Measurements from ENCODE around the gene C11orf98. TPM values are rescaled to one million over a fixed set of nuclear protein-coding genes. Genes with fewer than 3 reads are reported as not detected.

The C11orf98 gene
- total RNA-seq, result 10 to 100 TPM; 86.0 to 93.9 TPM

GRCh38 chr11:62665075-62665598, at the start of gene C11orf98, which contains the start of gene CSKMT:
Gene C11orf98, minus strand, starts transcription at chr11:62665210. Its CDS starts 41 bp downstream, at chr11:62665169.
Gene CSKMT, plus strand, starts transcription at chr11:62665312. Its CDS starts 568 bp downstream, at chr11:62665880.
- H3K4me1 Mint-ChIP-seq, result peaks cover 41% of the 10 kb centered on the region
- H3K4me3 Mint-ChIP-seq, result peak within 1 kb of the TSS; percentile 98
- peak; percentile 96 for DNase-seq
- H3K27me3 Mint-ChIP-seq, result no peaks in the 10 kb centered on the region
- CTCF ChIA-PET, result interaction anchor here (0.5 to 3.0 kb wide), 22 partner anchors 8 to 271 kb away, joined by 3 to 17 read pairs (median 4); partner anchors contain the start of genes EML3, INTS5, MTA2 and SLC3A2
- peaks cover 49% of the 10 kb centered on the region for H3K36me3 Mint-ChIP-seq (ENCODE audit: low read depth)
- POLR2A ChIA-PET, result interaction anchor here (0.6 to 1.8 kb wide), 26 partner anchors 8 to 214 kb away, joined by 3 to 14 read pairs (median 5); partner anchors contain the start of genes B3GAT3, EEF1G, GANAB and INTS5
- H3K9me3 Mint-ChIP-seq, result no peaks in the 10 kb centered on the region
- H3K27ac Mint-ChIP-seq, result peak within 1 kb of the TSS; percentile 93

- CTCF ChIA-PET, result interaction anchor here (0.6 to 1.4 kb wide), 5 partner anchors 10 to 106 kb away, joined by 3 to 9 read pairs (median 3); partner anchors contain the start of genes EML3, HNRNPUL2 and TMEM179B
- Mint-ChIP-seq H3K27ac (peak overlapping the region; percentile 93), H3K9me3 (no peaks in the 10 kb centered on the region), H3K4me1 (peaks cover 77% of the 10 kb centered on the region), H3K36me3 (ENCODE audit: low read depth) (peaks cover 74% of the 10 kb centered on the region), H3K4me3 (no peak overlapping the region), H3K27me3 (no peaks in the 10 kb centered on the region)
- POLR2A ChIA-PET, result no interaction called here
- no peak for DNase-seq
Measured at GRCh38 chr11:62713343-62713742, 48.3 kb upstream of the C11orf98 start.

GRCh38 chr11:62712861-62713260, 47.9 kb upstream of the C11orf98 start:
- H3K4me1 Mint-ChIP-seq, result peaks cover 78% of the 10 kb centered on the region
- DNase-seq, result no peak
- CTCF ChIA-PET, result interaction anchor here (0.6 kb wide), 2 partner anchors 15 to 105 kb away, joined by 3 read pairs; partner anchors contain the start of gene HNRNPUL2
- no peaks in the 10 kb centered on the region for H3K27me3 Mint-ChIP-seq
- peak overlapping the region; percentile 93 for H3K27ac Mint-ChIP-seq
- H3K9me3 Mint-ChIP-seq, result no peaks in the 10 kb centered on the region
- H3K36me3 Mint-ChIP-seq (ENCODE audit: low read depth), result peaks cover 70% of the 10 kb centered on the region
- POLR2A ChIA-PET, result no interaction called here
- peak overlapping the region; percentile 56 for H3K4me3 Mint-ChIP-seq

DNA sequence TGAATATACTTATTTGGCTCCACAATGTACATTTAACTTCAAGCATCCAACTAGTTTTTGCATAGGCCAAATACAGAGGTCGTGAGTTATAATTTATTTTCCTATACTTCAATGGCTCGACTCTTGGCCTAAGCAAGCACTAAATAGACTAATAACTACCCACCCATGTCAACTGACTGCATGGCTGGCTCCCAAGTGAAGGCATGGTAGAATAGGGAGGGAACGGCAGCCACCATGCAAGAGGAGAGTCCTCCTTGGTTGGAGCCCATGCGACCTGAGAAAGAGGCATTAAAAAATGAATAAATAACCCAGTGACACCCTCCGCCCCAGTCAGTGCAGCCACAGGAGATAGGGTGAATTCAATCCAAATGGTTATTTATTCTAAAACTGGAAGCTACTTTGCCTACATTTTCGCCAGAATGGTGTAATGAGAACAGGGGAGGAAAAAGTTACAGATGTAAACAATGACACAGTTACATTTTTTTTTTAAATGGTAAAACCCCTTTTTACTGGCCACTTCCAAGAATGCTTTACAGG, 47.3 kb upstream of the C11orf98 start:
- no peaks in the 10 kb centered on the region for H3K27me3 Mint-ChIP-seq
- no peak for DNase-seq
- H3K36me3 Mint-ChIP-seq (ENCODE audit: low read depth), result peaks cover 65% of the 10 kb centered on the region

GRCh38 chr11:62710001-62710345, 45.0 kb upstream of the C11orf98 start:
- DNase-seq, result peak; percentile 39
- CTCF ChIA-PET, result interaction anchor here (1.0 to 2.5 kb wide), 6 partner anchors 17 to 315 kb away, joined by 3 to 10 read pairs (median 4); partner anchors contain the start of genes HNRNPUL2 and TUT1
- H3K4me1 Mint-ChIP-seq, result peaks cover 82% of the 10 kb centered on the region
- POLR2A ChIA-PET, result interaction anchor here (0.6 to 1.0 kb wide), 3 partner anchors 44 to 171 kb away, joined by 3 to 4 read pairs (median 3); partner anchors contain the start of genes SLC3A2 and ZBTB3
- H3K36me3 Mint-ChIP-seq (ENCODE audit: low read depth), result peaks cover 51% of the 10 kb centered on the region
- H3K9me3 Mint-ChIP-seq, result no peaks in the 10 kb centered on the region
- H3K4me3 Mint-ChIP-seq, result peak overlapping the region; percentile 79
- H3K27ac Mint-ChIP-seq, result peak overlapping the region; percentile 93
- H3K27me3 Mint-ChIP-seq, result no peaks in the 10 kb centered on the region

More for the DNA sequence above, 47.3 kb upstream of the C11orf98 start:
- ChIA-PET POLR2A (no interaction called here), CTCF (interaction anchor here (0.6 to 1.0 kb wide), 2 partner anchors 75 to 119 kb away, joined by 3 to 7 read pairs; no protein-coding TSS in a partner anchor)
- H3K4me3 Mint-ChIP-seq, result peak overlapping the region; percentile 56
- no peaks in the 10 kb centered on the region for H3K9me3 Mint-ChIP-seq
- peak overlapping the region; percentile 93 for H3K27ac Mint-ChIP-seq
- peaks cover 79% of the 10 kb centered on the region for H3K4me1 Mint-ChIP-seq

GRCh38 chr11:62709247-62710000, 44.4 kb upstream of the C11orf98 start:
- H3K4me3 Mint-ChIP-seq, result peak overlapping the region; percentile 79
- H3K9me3 Mint-ChIP-seq, result no peaks in the 10 kb centered on the region
- peak overlapping the region; percentile 93 for H3K27ac Mint-ChIP-seq
- peaks cover 78% of the 10 kb centered on the region for H3K4me1 Mint-ChIP-seq
- DNase-seq, result peak; percentile 98
- ChIA-PET POLR2A (interaction anchor here (0.6 to 1.0 kb wide), 5 partner anchors 18 to 1158 kb away, joined by 3 to 4 read pairs (median 3); partner anchors contain the start of genes HNRNPUL2, SLC3A2 and ZBTB3), CTCF (interaction anchor here (0.6 to 2.5 kb wide), 12 partner anchors 9 to 315 kb away, joined by 3 to 10 read pairs (median 3); partner anchors contain the start of genes HNRNPUL2 and TUT1)
- H3K36me3 Mint-ChIP-seq (ENCODE audit: low read depth), result peaks cover 47% of the 10 kb centered on the region
- H3K27me3 Mint-ChIP-seq, result no peaks in the 10 kb centered on the region

DNA sequence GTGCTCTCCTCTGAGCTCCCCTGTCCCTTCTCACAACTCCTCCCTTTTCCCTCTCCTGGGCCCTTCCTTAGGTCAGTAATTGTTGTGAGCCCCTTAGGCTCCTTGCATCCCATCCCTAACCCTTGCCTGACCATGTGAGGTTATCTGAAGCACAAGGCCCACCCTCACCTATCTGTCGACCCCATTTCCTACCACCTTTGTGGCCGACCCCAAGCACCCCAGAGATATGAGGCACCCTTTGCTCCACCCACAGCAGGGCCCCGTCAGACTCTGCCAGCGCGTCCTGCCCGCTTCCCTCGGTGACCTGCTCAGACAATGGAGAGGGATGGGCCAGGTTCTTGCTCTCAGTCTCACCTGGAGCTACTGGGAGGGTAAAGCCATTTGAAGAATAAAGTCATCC, 43.8 kb upstream of the C11orf98 start:
- peak; percentile 60 for DNase-seq
- ChIA-PET POLR2A (interaction anchor here (0.7 to 1.0 kb wide), 4 partner anchors 19 to 1158 kb away, joined by 3 to 4 read pairs (median 3); partner anchors contain the start of genes HNRNPUL2 and SLC3A2), CTCF (interaction anchor here (0.6 to 2.5 kb wide), 13 partner anchors 9 to 284 kb away, joined by 3 to 10 read pairs (median 3); partner anchors contain the start of genes B3GAT3, SLC3A2 and TUT1)
- Mint-ChIP-seq H3K27ac (peak overlapping the region; percentile 93), H3K27me3 (no peaks in the 10 kb centered on the region), H3K9me3 (no peaks in the 10 kb centered on the region), H3K4me1 (peaks cover 71% of the 10 kb centered on the region), H3K4me3 (peak overlapping the region; percentile 79), H3K36me3 (ENCODE audit: low read depth) (peaks cover 42% of the 10 kb centered on the region)

GRCh38 chr11:62708392-62708791, 43.4 kb upstream of the C11orf98 start:
- no peaks in the 10 kb centered on the region for H3K27me3 Mint-ChIP-seq
- peak overlapping the region; percentile 79 for H3K4me3 Mint-ChIP-seq
- H3K27ac Mint-ChIP-seq, result peak overlapping the region; percentile 93
- CTCF ChIA-PET, result interaction anchor here (0.6 to 3.1 kb wide), 13 partner anchors 8 to 284 kb away, joined by 3 to 15 read pairs (median 3); partner anchors contain the start of genes B3GAT3, SLC3A2, TMEM179B and TUT1
- peaks cover 67% of the 10 kb centered on the region for H3K4me1 Mint-ChIP-seq
- H3K9me3 Mint-ChIP-seq, result no peaks in the 10 kb centered on the region
- H3K36me3 Mint-ChIP-seq (ENCODE audit: low read depth), result peaks cover 39% of the 10 kb centered on the region
- POLR2A ChIA-PET, result interaction anchor here (0.7 kb wide), 1 partner anchor 1159 kb away, joined by 3 read pairs; no protein-coding TSS in a partner anchor
- no peak for DNase-seq

GRCh38 chr11:62707277-62707861, 42.4 kb upstream of the C11orf98 start, which contains the start of the genes BSCL2 and GNG3:
Gene BSCL2, minus strand, starts transcription at chr11:62707424. Its CDS starts 229 bp downstream, at chr11:62707195.
Gene GNG3, plus strand, starts transcription at chr11:62707676. Its CDS starts 620 bp downstream, at chr11:62708296.
- peaks cover 57% of the 10 kb centered on the region for H3K4me1 Mint-ChIP-seq
- peak within 1 kb of the TSS; percentile 88 for H3K4me3 Mint-ChIP-seq
- peaks cover 32% of the 10 kb centered on the region for H3K36me3 Mint-ChIP-seq (ENCODE audit: low read depth)
- no peaks in the 10 kb centered on the region for H3K27me3 Mint-ChIP-seq
- ChIA-PET CTCF (interaction anchor here (0.6 to 3.1 kb wide), 8 partner anchors 27 to 173 kb away, joined by 3 to 15 read pairs (median 4); partner anchors contain the start of genes LBHD1, SLC3A2, TMEM179B and UQCC3), POLR2A (no interaction called here)
- H3K9me3 Mint-ChIP-seq, result no peaks in the 10 kb centered on the region
- peak within 1 kb of the TSS; percentile 93 for H3K27ac Mint-ChIP-seq
- peak; percentile 10 for DNase-seq

GRCh38 chr11:62706850-62707247, 41.8 kb upstream of the C11orf98 start:
- H3K4me3 Mint-ChIP-seq, result peak overlapping the region; percentile 88
- H3K27me3 Mint-ChIP-seq, result no peaks in the 10 kb centered on the region
- H3K36me3 Mint-ChIP-seq (ENCODE audit: low read depth), result peaks cover 32% of the 10 kb centered on the region
- H3K4me1 Mint-ChIP-seq, result peaks cover 53% of the 10 kb centered on the region
- H3K27ac Mint-ChIP-seq, result peak overlapping the region; percentile 72
- ChIA-PET POLR2A (interaction anchor here (0.6 kb wide), 1 partner anchor 35 kb away, joined by 3 read pairs; the partner anchor contains the start of gene LBHD1), CTCF (interaction anchor here (0.6 to 3.1 kb wide), 10 partner anchors 8 to 174 kb away, joined by 3 to 15 read pairs (median 4); partner anchors contain the start of genes LBHD1, SLC3A2, TMEM179B and UQCC3)
- no peaks in the 10 kb centered on the region for H3K9me3 Mint-ChIP-seq
- no peak for DNase-seq
